ENCODE data around the gene KIAA0753. TPM values are rescaled to one million over a fixed set of nuclear protein-coding genes. Genes with fewer than 3 reads are reported as not detected.

The KIAA0753 gene
- polyA plus RNA-seq, 1 donor (not counting 4 experiments of a cell fraction or from before 2014, with no cell fraction given) = 11.6 TPM

DNA sequence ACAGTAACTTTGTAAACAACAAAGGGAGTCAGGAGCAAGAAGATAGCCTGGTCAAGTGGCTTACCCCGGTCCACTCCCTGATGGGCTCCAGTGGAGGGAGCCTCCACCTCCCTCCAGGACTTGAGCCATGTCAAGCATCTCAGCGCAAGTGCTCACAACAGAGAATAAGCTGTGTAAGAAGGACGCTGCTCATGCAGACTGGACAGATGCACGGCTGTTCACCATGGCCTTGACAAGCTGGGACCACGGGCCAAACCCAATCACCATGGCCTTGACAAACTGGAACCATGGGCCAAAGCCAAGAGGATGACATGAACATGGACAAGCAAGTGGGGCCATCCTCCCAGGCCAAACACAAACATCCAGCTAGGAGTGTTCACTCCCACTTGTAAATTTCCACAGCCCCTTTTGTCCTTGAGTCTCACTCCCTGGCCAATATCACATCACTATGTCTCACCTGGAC, 80.7 kb downstream of the KIAA0753 start:
- no peak for FAIRE-seq
- H3K27me3 ChIP-seq (ENCODE audit: control insufficient read depth, extremely low read depth, insufficient read depth, low read length) = no peaks in the 10 kb centered on the region
- no peaks in the 10 kb centered on the region for H3K36me3 ChIP-seq (ENCODE audit: control insufficient read depth in 2 of 2, extremely low read depth in 1 of 2, insufficient read depth in 2 of 2, low read length in 2 of 2)
- TF ChIP-seq EZH2 (IDR thresholded peaks at IDR 0.05; ENCODE audit: low read length) = no peak
- TF ChIP-seq, protein P1, sequence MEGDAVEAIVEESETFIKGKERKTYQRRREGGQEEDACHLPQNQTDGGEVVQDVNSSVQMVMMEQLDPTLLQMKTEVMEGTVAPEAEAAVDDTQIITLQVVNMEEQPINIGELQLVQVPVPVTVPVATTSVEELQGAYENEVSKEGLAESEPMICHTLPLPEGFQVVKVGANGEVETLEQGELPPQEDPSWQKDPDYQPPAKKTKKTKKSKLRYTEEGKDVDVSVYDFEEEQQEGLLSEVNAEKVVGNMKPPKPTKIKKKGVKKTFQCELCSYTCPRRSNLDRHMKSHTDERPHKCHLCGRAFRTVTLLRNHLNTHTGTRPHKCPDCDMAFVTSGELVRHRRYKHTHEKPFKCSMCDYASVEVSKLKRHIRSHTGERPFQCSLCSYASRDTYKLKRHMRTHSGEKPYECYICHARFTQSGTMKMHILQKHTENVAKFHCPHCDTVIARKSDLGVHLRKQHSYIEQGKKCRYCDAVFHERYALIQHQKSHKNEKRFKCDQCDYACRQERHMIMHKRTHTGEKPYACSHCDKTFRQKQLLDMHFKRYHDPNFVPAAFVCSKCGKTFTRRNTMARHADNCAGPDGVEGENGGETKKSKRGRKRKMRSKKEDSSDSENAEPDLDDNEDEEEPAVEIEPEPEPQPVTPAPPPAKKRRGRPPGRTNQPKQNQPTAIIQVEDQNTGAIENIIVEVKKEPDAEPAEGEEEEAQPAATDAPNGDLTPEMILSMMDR (optimal IDR thresholded peaks at IDR 0.05 in 1 of 3, IDR thresholded peaks at IDR 0.05 in 1 of 3, conservative IDR thresholded peaks at IDR 0.05 in 1 of 3; ENCODE audit: extremely low read depth in 1 of 3, insufficient read depth in 2 of 3, low read length in 3 of 3) = no peak
- dilution Hi-C loops (cut with MboI; ENCODE audit: extremely low pct_ligation_motif_present, low sequenced_read_pairs) = no loop called here
- no peaks in the 10 kb centered on the region for H3K9me3 ChIP-seq (ENCODE audit: control insufficient read depth, low read depth, low read length)
- H3K4me2 ChIP-seq (ENCODE audit: control insufficient read depth, extremely low read depth, insufficient read depth, low read depth, low read length) = no peak overlapping the region
- H4K20me1 ChIP-seq (ENCODE audit: control insufficient read depth, extremely low read depth, insufficient read depth, low read length) = no peaks in the 10 kb centered on the region
- H3K27ac ChIP-seq (ENCODE audit: control insufficient read depth, insufficient read depth, low read length) = no peak overlapping the region
- H3K4me1 ChIP-seq (ENCODE audit: control insufficient read depth, extremely low read depth, insufficient read depth, low read length) = peaks cover 7% of the 10 kb centered on the region
- no peak overlapping the region for H2AFZ ChIP-seq (ENCODE audit: control insufficient read depth, low read length)
- H3K79me2 ChIP-seq (ENCODE audit: control insufficient read depth, insufficient read depth, low read length) = no peaks in the 10 kb centered on the region
- no peak overlapping the region for H3K4me3 ChIP-seq (ENCODE audit: control insufficient read depth in 2 of 3, extremely low read depth in 1 of 3, insufficient read depth in 2 of 3, low read depth in 1 of 3, low read length in 3 of 3)
- no peaks in the 10 kb centered on the region for H3K9me1 ChIP-seq (ENCODE audit: control insufficient read depth, extremely low read depth, insufficient read depth, low read length)
- H3K9ac ChIP-seq (ENCODE audit: control insufficient read depth, extremely low read depth, insufficient read depth, low read length) = no peak overlapping the region
- DNase-seq (ENCODE audit: low read depth, low spot score) = no peak

- no peaks in the 10 kb centered on the region for H3K9me3 ChIP-seq (ENCODE audit: control insufficient read depth, low read depth, low read length)
- no peak overlapping the region for H2AFZ ChIP-seq (ENCODE audit: control insufficient read depth, low read length)
- DNase-seq (ENCODE audit: low read depth, low spot score) = no peak
- no peaks in the 10 kb centered on the region for H4K20me1 ChIP-seq (ENCODE audit: control insufficient read depth, extremely low read depth, insufficient read depth, low read length)
- peaks cover 13% of the 10 kb centered on the region for H3K4me1 ChIP-seq (ENCODE audit: control insufficient read depth, extremely low read depth, insufficient read depth, low read length)
- dilution Hi-C loops (cut with MboI; ENCODE audit: extremely low pct_ligation_motif_present, low sequenced_read_pairs) = no loop called here
- TF ChIP-seq, protein P1 (optimal IDR thresholded peaks at IDR 0.05 in 1 of 3, IDR thresholded peaks at IDR 0.05 in 1 of 3, conservative IDR thresholded peaks at IDR 0.05 in 1 of 3; ENCODE audit: extremely low read depth in 1 of 3, insufficient read depth in 2 of 3, low read length in 3 of 3) = no peak
- no peak for TF ChIP-seq EZH2 (IDR thresholded peaks at IDR 0.05; ENCODE audit: low read length)
- H3K4me3 ChIP-seq (ENCODE audit: control insufficient read depth in 2 of 3, extremely low read depth in 1 of 3, insufficient read depth in 2 of 3, low read depth in 1 of 3, low read length in 3 of 3) = no peak overlapping the region
- no peaks in the 10 kb centered on the region for H3K9me1 ChIP-seq (ENCODE audit: control insufficient read depth, extremely low read depth, insufficient read depth, low read length)
- no peaks in the 10 kb centered on the region for H3K27me3 ChIP-seq (ENCODE audit: control insufficient read depth, extremely low read depth, insufficient read depth, low read length)
- no peak for FAIRE-seq
- no peak overlapping the region for H3K4me2 ChIP-seq (ENCODE audit: control insufficient read depth, extremely low read depth, insufficient read depth, low read depth, low read length)
- H3K9ac ChIP-seq (ENCODE audit: control insufficient read depth, extremely low read depth, insufficient read depth, low read length) = no peak overlapping the region
- no peaks in the 10 kb centered on the region for H3K36me3 ChIP-seq (ENCODE audit: control insufficient read depth in 2 of 2, extremely low read depth in 1 of 2, insufficient read depth in 2 of 2, low read length in 2 of 2)
- H3K27ac ChIP-seq (ENCODE audit: control insufficient read depth, insufficient read depth, low read length) = no peak overlapping the region
- H3K79me2 ChIP-seq (ENCODE audit: control insufficient read depth, insufficient read depth, low read length) = no peaks in the 10 kb centered on the region
Observed at GRCh38 chr17:6558932-6559752, 81.4 kb downstream of the KIAA0753 start.
